HepG2 (cell line): ENCODE measurements around the gene RAB30.

ENCODE experiments used
- CREB3 ChIP-seq: sonication (generic); formaldehyde crosslinking; IDR thresholded peaks from 2 replicates; pipeline ENCODE4 v1.5.0; 2020; ENCODE audit warnings: missing genetic modification reagents
- CTCF ChIP-seq: sonication (generic); formaldehyde crosslinking; IDR thresholded peaks from 2 replicates; pipeline ENCODE4 v1.5.0; 2020; ENCODE audit warnings: mild to moderate bottlenecking, missing genetic modification reagents, moderate library complexity
- FOSL2 ChIP-seq: sonication (generic); formaldehyde crosslinking; IDR thresholded peaks from 2 replicates; pipeline ENCODE4 v1.4.0; 2020; ENCODE audit warnings: missing genetic modification reagents
- IRX3 ChIP-seq: sonication (generic); formaldehyde crosslinking; IDR thresholded peaks from 2 replicates; pipeline ENCODE4 v1.8.1; 2023; ENCODE audit warnings: mild to moderate bottlenecking, low read depth, missing genetic modification reagents, borderline replicate concordance
- MAFF ChIP-seq: IDR thresholded peaks from 2 replicates; pipeline ENCODE4 v1.6.1; 2011; ENCODE audit warnings: low read depth, low read length, improper control_type of control experiment
- MEF2D ChIP-seq: sonication (generic); formaldehyde crosslinking; IDR thresholded peaks from 2 replicates; pipeline ENCODE4 v1.5.1; 2020; ENCODE audit warnings: mild to moderate bottlenecking, missing genetic modification reagents
- MYC ChIP-seq: sonication (generic); formaldehyde crosslinking; IDR thresholded peaks from 2 replicates; pipeline ENCODE4 v1.9.0; 2021; ENCODE audit warnings: missing genetic modification reagents, borderline replicate concordance
- NR2F1 ChIP-seq, 2 experiments: fragments of 450-650 bp in 1 of 2; formaldehyde crosslinking in 1 of 2; IDR thresholded peaks; 2 replicates each; pipeline versions ENCODE4 v1.5.0 to v1.6.1; 2016 to 2020; ENCODE audit warnings: mild to moderate bottlenecking in 1 of 2, missing compliant biosample characterization in 1 of 2, missing genetic modification reagents in 1 of 2, moderate library complexity in 1 of 2
- ONECUT2 ChIP-seq: sonication (generic); formaldehyde crosslinking; IDR thresholded peaks from 2 replicates; pipeline ENCODE4 v1.4.0; 2020; ENCODE audit warnings: missing genetic modification reagents
- POLR2A ChIP-seq, 2 experiments: IDR thresholded peaks; 2 replicates each; pipeline ENCODE4 v1.6.1; 2011; ENCODE audit warnings: low read depth in 2 of 2, low read length in 2 of 2, mild to moderate bottlenecking in 1 of 2, moderate library complexity in 1 of 2; ENCODE audit not compliant: insufficient read depth in 1 of 2
- RELA ChIP-seq: sonication (generic); formaldehyde crosslinking; IDR thresholded peaks from 2 replicates; pipeline ENCODE4 v1.4.0; 2020; ENCODE audit warnings: missing genetic modification reagents
- ZBTB44 ChIP-seq: sonication (generic); formaldehyde crosslinking; IDR thresholded peaks from 2 replicates; pipeline ENCODE4 v1.4.0; 2020; ENCODE audit warnings: missing genetic modification reagents
- ZNF3 ChIP-seq: IDR thresholded peaks from 2 replicates; pipeline ENCODE4 v1.7.0; 2017; ENCODE audit warnings: inconsistent platforms

- TF ChIP-seq ZNF3 (CRISPR knock-in tag) (no peak), MAFF (no peak), IRX3 (no peak), ONECUT2 (CRISPR knock-in tag) (no peak), MEF2D (no peak), FOSL2 (CRISPR knock-in tag) (no peak), CTCF (CRISPR knock-in tag) (no peak), MYC (CRISPR knock-in tag) (no peak), CREB3 (CRISPR knock-in tag) (no peak), ZBTB44 (no peak), NR2F1 (CRISPR knock-in tag; IDR thresholded peaks at IDR 0.05) (no peak), POLR2A (IDR thresholded peaks at IDR 0.05; ENCODE audit: insufficient read depth in 1 of 2, low read depth in 2 of 2, low read length in 2 of 2) (no peak), RELA (CRISPR knock-in tag) (no peak)
These were observed 47.5 kb upstream of the RAB30 start for GRCh38 chr11:83119216-83119615.
